ENCODE data around the gene SPNS2. TPM values are rescaled to one million over a fixed set of nuclear protein-coding genes. Genes with fewer than 3 reads are reported as not detected.

The SPNS2 gene
- total RNA-seq, 1 experiment from 2014 or later: 0.33 TPM

- Histone ChIP-seq H3K4me2 (ENCODE audit: insufficient read depth, insufficient read length, low read length) (no peak overlapping the region), H3K23ac (ENCODE audit: insufficient read length, low read depth, low read length) (no peak overlapping the region), H2BK20ac (ENCODE audit: low read depth, low read length, poor library complexity, severe bottlenecking) (no peak overlapping the region), H3K23me2 (ENCODE audit: insufficient read length, low read depth, low read length, poor library complexity, severe bottlenecking) (no peaks in the 10 kb centered on the region), H2BK5ac (ENCODE audit: insufficient read length, low read length) (no peak overlapping the region), H3K9me3 (ENCODE audit: control insufficient read depth, low read depth, low read length) (no peaks in the 10 kb centered on the region), H3K56ac (ENCODE audit: insufficient read length, low read depth, low read length) (no peak overlapping the region), H3K14ac (ENCODE audit: insufficient read depth, low read length) (no peak overlapping the region), H3K18ac (ENCODE audit: insufficient read length, low read depth, low read length) (no peak overlapping the region), H2AFZ (ENCODE audit: low read length) (no peak overlapping the region), H3K79me1 (ENCODE audit: insufficient read depth, low read depth, low read length, poor library complexity, severe bottlenecking) (no peaks in the 10 kb centered on the region), H2BK120ac (ENCODE audit: low read depth, low read length, poor library complexity, severe bottlenecking) (no peak overlapping the region), H3T11ph (ENCODE audit: low read length) (no peak overlapping the region), H4K5ac (ENCODE audit: insufficient read length, low read depth, low read length) (no peak overlapping the region), H3K4ac (ENCODE audit: low read depth, low read length) (no peak overlapping the region), H3K9ac (ENCODE audit: extremely low read depth, insufficient read length, low read length) (no peak overlapping the region), H3K79me2 (ENCODE audit: insufficient read depth, low read length) (no peaks in the 10 kb centered on the region), H4K8ac (replicated peaks; ENCODE audit: insufficient read length, low read depth, low read length) (no peak overlapping the region), H3K27me3 (ENCODE audit: insufficient read depth, low read length) (no peaks in the 10 kb centered on the region), H2BK12ac (ENCODE audit: insufficient read length, low read depth, low read length) (no peak overlapping the region), H2BK15ac (ENCODE audit: low read depth, low read length) (no peak overlapping the region), H4K91ac (ENCODE audit: insufficient read length, low read depth, low read length) (no peak overlapping the region), H3K27ac (ENCODE audit: insufficient read length, low read depth, low read length) (no peak overlapping the region), H3K4me1 (ENCODE audit: insufficient read depth, low read length) (no peaks in the 10 kb centered on the region; the same call in 1 of the 2 replicates), H2AK5ac (ENCODE audit: insufficient read length, low read length) (no peak overlapping the region), H4K20me1 (ENCODE audit: control insufficient read depth, insufficient read depth, insufficient read length) (peaks cover 5% of the 10 kb centered on the region)
- DNase-seq: no peak
- no peak for TF ChIP-seq CTCF (conservative IDR thresholded peaks at IDR 0.05)
- Mint-ChIP-seq H3K4me3 (no peak overlapping the region), H3K27ac (no peak overlapping the region), H3K4me1 (peaks cover 17% of the 10 kb centered on the region in 2 experiments), H3K36me3 (ENCODE audit: insufficient read depth in 1 of 3, low read depth in 3 of 3) (peaks cover 21 to 67% (median 44%) of the 10 kb centered on the region in 3 experiments), H3K27me3 (ENCODE audit: low read depth) (peaks cover 8% of the 10 kb centered on the region), H3K9me3 (no peaks in the 10 kb centered on the region)
- WGBS (ENCODE audit: extremely low coverage, insufficient read length, low lambda C conversion rate): no CpG with 5 or more reads among the region's 26 CpGs
Observed at GRCh38 chr17:4539576-4540223, 41.0 kb downstream of the SPNS2 start.
